Activated T-cell treated with anti-CD3 and anti-CD28 coated beads for 24 hours (primary cell): Measurements from ENCODE around the gene NPY5R.

Experiments
- DNase-seq: peaks from one replicate; pipeline ENCODE4 v3.0.0-alpha.2; 2020; ENCODE audit warnings: low read depth

The NPY5R gene

DNA sequence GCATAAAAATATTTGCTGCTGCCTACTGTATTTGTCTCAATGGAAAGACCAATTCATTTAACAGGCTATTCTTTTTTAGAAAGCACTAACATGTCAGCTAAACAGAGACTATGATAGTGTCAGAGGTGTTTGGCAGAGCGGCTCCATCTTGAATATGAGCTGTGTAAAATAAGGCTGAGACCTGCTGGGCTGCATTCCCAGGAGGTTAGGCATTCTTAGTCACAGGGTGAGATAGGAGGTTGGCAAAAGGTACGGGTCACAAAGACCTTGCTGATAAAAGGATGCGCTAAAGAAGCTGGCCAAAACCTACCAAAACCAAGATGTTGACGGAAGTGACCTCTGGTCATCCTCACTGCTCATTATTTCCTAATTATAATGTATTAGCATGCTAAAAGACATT is 41.8 kb downstream of the NPY5R start:
- DNase-seq: no peak

DNA sequence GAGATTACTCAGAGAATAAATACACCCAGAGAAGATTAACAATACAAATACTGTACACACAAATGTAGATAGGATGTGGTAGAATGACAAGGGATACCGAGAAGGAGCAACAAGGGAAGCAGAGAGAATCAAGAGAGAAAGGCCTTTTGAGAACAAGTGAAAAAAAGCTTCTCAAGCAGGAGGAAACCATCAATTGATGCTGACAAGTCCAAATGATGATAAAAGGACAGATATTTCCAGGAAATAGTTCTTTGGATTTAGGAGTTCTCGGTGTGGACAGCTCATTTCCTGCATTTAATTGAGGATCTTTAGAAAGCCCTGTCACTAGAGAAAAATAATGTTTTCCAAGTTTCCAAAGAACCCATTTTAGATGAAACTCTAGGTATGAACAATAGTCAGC is 48.1 kb downstream of the NPY5R start:
- no peak for DNase-seq

DNA sequence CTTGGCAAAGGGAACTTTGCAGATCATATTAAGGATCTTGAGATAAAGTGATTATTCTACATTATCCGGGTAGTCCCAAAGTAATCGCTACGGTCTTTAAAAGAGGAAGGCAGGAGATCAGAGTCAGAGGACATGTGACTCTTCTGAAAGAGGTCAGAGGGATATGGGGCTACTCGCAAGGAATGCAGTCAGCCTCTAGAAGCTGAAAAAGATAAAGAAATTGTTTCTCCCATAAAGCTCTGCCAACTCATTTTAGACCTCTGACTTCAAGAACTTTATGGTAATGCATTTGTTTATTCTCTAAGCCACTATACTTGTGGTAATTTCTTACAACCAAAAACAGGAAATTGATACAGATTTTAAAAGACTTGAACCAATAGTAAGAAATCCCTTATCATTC is 48.6 kb downstream of the NPY5R start:
- no peak for DNase-seq

DNA sequence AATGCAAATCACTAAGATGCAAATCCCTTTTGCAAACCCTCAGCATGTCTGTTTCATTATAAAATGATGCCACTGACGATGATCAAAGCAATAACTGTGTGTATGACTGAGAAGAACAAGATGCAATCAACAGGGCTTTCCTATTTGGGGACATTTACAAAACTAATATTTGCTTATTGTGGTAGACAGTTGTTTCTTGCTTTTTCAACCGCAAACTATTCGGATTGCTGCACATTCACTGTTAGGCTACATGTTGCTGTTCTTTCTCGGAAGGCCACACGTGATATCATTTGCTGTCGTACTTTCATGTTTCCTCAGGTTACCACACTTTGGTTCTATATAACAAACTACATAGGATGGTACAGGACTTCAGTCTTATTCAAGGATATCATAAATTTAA is 49.8 kb downstream of the NPY5R start:
- DNase-seq: no peak

- DNase-seq: no peak
These were observed 51.4 kb downstream of the NPY5R start for GRCh38 chr4:163395055-163395454.

GRCh38 chr4:163395758-163396157 is 52.1 kb downstream of the NPY5R start:
- no peak for DNase-seq

GRCh38 chr4:163398238-163398637 is 54.5 kb downstream of the NPY5R start:
- no peak for DNase-seq

- no peak for DNase-seq
These were observed 57.2 kb downstream of the NPY5R start for GRCh38 chr4:163400911-163401310.
